ENCODE results near the gene SLC39A13. TPM values are rescaled to one million over a fixed set of nuclear protein-coding genes. Genes with fewer than 3 reads are reported as not detected.

Gene SLC39A13
- total and polyA plus RNA-seq, 2 of the 4 experiments (the other 2 are of a cell fraction), result 32.4 to 144 TPM

- ChIA-PET CTCF (no interaction called here), POLR2A (ENCODE audit: unreplicated experiment) (no interaction called here)
- TF ChIP-seq MXI1 (IDR thresholded peaks at IDR 0.05; ENCODE audit: borderline replicate concordance, low read depth, low read length), result no peak
- TF ChIP-seq CHD1 (IDR thresholded peaks at IDR 0.05; ENCODE audit: low read depth, low read length), result no peak
- TF ChIP-seq CEBPB (IDR thresholded peaks at IDR 0.05; ENCODE audit: low read depth, low read length), result no peak
- no peak for TF ChIP-seq RCOR1 (IDR thresholded peaks at IDR 0.05; ENCODE audit: insufficient replicate concordance, low read length)
- TF ChIP-seq RAD21 (IDR thresholded peaks at IDR 0.05; ENCODE audit: low read length), result no peak
- TF ChIP-seq MAZ (IDR thresholded peaks at IDR 0.05; ENCODE audit: borderline replicate concordance, low read depth, low read length), result no peak
- TF ChIP-seq MAFK (IDR thresholded peaks at IDR 0.05; ENCODE audit: low read depth, low read length), result no peak
- no peak for TF ChIP-seq RFX5 (IDR thresholded peaks at IDR 0.05; ENCODE audit: low read depth, low read length)
- Histone ChIP-seq H2BK15ac (ENCODE audit: low read depth, low read length) (no peak overlapping the region), H3K9me1 (ENCODE audit: insufficient read depth, low read length) (no peaks in the 10 kb centered on the region; the same call in 1 of the 2 replicates), H4K8ac (ENCODE audit: low read depth in 2 of 2, low read length in 2 of 2) (no peak overlapping the region), H4K5ac (ENCODE audit: low read depth, low read length) (no peak overlapping the region), H2BK20ac (ENCODE audit: low read depth, low read length) (no peak overlapping the region), H3K27me3 (ENCODE audit: control insufficient read depth, insufficient read depth, low read length) (no peaks in the 10 kb centered on the region), H3K14ac (replicated peaks; ENCODE audit: low read depth, low read length) (no peak overlapping the region), H3K4me1 (ENCODE audit: control insufficient read depth, insufficient read depth, low read length) (no peaks in the 10 kb centered on the region), H3K23ac (ENCODE audit: low read depth, low read length) (no peak overlapping the region), H3K36me3 (ENCODE audit: control insufficient read depth, insufficient read depth, low read length) (no peaks in the 10 kb centered on the region), H3K79me1 (ENCODE audit: low read depth in 1 of 2, low read length in 2 of 2) (no peaks in the 10 kb centered on the region), H3K9me3 (ENCODE audit: control insufficient read depth, insufficient read depth, low read length) (no peaks in the 10 kb centered on the region), H3K27ac (ENCODE audit: insufficient read depth, low read length) (no peak overlapping the region), H3K56ac (ENCODE audit: extremely low read depth, insufficient read depth, low read length) (no peak overlapping the region), H2AFZ (replicated peaks; ENCODE audit: low read length, poor library complexity) (no peak overlapping the region), H3K4ac (ENCODE audit: low read depth, low read length) (no peak overlapping the region), H2BK5ac (ENCODE audit: low read depth, low read length, poor library complexity, severe bottlenecking) (no peak overlapping the region), H4K20me1 (ENCODE audit: insufficient read depth, low read length) (no peaks in the 10 kb centered on the region), H3K4me2 (ENCODE audit: low read depth, low read length) (no peak overlapping the region), H3K4me3 (ENCODE audit: insufficient read depth, low read depth, low read length) (no peak overlapping the region), H2AK5ac (ENCODE audit: low read depth, low read length) (no peak overlapping the region), H4K91ac (ENCODE audit: insufficient read depth, low read depth, low read length) (no peak overlapping the region), H2AK9ac (replicated peaks; ENCODE audit: low read depth, low read length, poor library complexity) (no peak overlapping the region), H3K18ac (ENCODE audit: low read depth, low read length) (no peak overlapping the region), H3K9ac (ENCODE audit: low read depth, low read length) (no peak overlapping the region), H2BK120ac (ENCODE audit: low read depth, low read length) (no peak overlapping the region)
- intact Hi-C loops (cut with micrococcal nuclease) (no loop called here), in situ Hi-C loops (cut with MboI; ENCODE audit: low sequenced_read_pairs) (no loop called here), dilution Hi-C loops (cut with HindIII; ENCODE audit: low sequenced_read_pairs, unreplicated experiment) (no loop called here)
- no CpG with 5 or more reads among the region's 3 CpGs for WGBS, 2 experiments (ENCODE audit: extremely low coverage in 2 of 2, insufficient read length in 1 of 2)
- DNase-seq, result no peak
- no TSS peak for BruUV-seq (replicated peaks)
- ATAC-seq (ENCODE audit: low read depth), result no peak
These were observed 35.4 kb downstream of the SLC39A13 start for GRCh38 chr11:47443817-47444216.

Data from IMR-90 (cell line).